Activated naive CD4-positive, alpha-beta T cell treated with anti-CD3 and anti-CD28 coated beads for 36 hours (primary cell): Measurements from ENCODE around the gene FLOT1. TPM values are rescaled to one million over a fixed set of nuclear protein-coding genes. Genes with fewer than 3 reads are reported as not detected.

Source experiments
- CTCF ChIA-PET: fragments of 350-600 bp; sonication (Branson Sonifier 250); formaldehyde crosslinking; loops from one replicate; lab custom pipeline; 2021; ENCODE audit warnings: antibody characterized with exemption; lab: Charles Lee
- DNase-seq: peaks from one replicate; pipeline ENCODE4 v3.0.0-alpha.2; 2020
- H3K27ac Mint-ChIP-seq: one replicate; pipeline ENCODE4 v1.8.0; 2021; ENCODE audit warnings: mild to moderate bottlenecking, mixed read lengths
- H3K27me3 Mint-ChIP-seq: one replicate; pipeline ENCODE4 v1.8.0; 2021; ENCODE audit warnings: low read depth, mixed read lengths
- H3K36me3 Mint-ChIP-seq: one replicate; pipeline ENCODE4 v1.8.0; 2021; ENCODE audit warnings: low read depth, mixed read lengths
- H3K4me1 Mint-ChIP-seq: one replicate; pipeline ENCODE4 v1.8.0; 2021; ENCODE audit warnings: low read depth, mixed read lengths
- H3K4me3 Mint-ChIP-seq: one replicate; pipeline ENCODE4 v1.8.0; 2021; ENCODE audit warnings: mild to moderate bottlenecking, moderate library complexity, mixed read lengths
- H3K9me3 Mint-ChIP-seq: one replicate; pipeline ENCODE4 v1.8.0; 2021; ENCODE audit warnings: mixed read lengths
- intact Hi-C: fragments of 100-400 bp; cut with micrococcal nuclease; formaldehyde crosslinking; loops from one replicate; pipeline ENCODE4 v1.15.1; 2023
- total RNA-seq, 2 experiments: library from RNA; stranded (reverse); gene quantifications; one replicate each; pipeline ENCODE4 v1.2.3, GENCODE V29; 2021

The FLOT1 gene
- total RNA-seq, 2 experiments from 2014 or later, result 162 to 173 TPM

- DNase-seq, result peak; percentile 90
These were observed 56.2 kb downstream of the FLOT1 start, which contains the start of gene PPP1R18 for GRCh38 chr6:30686009-30686907. Gene PPP1R18, minus strand, starts transcription at chr6:30686645. Its CDS starts 627 bp downstream, at chr6:30686018.

GRCh38 chr6:30685157-30686008 lies 57.1 kb downstream of the FLOT1 start:
- H3K27me3 Mint-ChIP-seq, result no peaks in the 10 kb centered on the region
- H3K4me3 Mint-ChIP-seq, result peak overlapping the region; percentile 96
- H3K27ac Mint-ChIP-seq, result peak overlapping the region; percentile 100
- H3K4me1 Mint-ChIP-seq, result peaks cover 36% of the 10 kb centered on the region
- intact Hi-C loops, result loop anchor here (1.0 to 5.0 kb wide), 3 partner anchors 39 to 358 kb away; partner anchors contain the start of genes C6orf136 and TRIM39
- H3K9me3 Mint-ChIP-seq, result no peaks in the 10 kb centered on the region
- CTCF ChIA-PET, result interaction anchor here (0.8 to 1.8 kb wide), 5 partner anchors 10 to 141 kb away, joined by 3 to 7 read pairs (median 5); no protein-coding TSS in a partner anchor
- DNase-seq, result peak; percentile 60
- peaks cover 60% of the 10 kb centered on the region for H3K36me3 Mint-ChIP-seq

More at GRCh38 chr6:30686009-30686907, 56.2 kb downstream of the FLOT1 start, which contains the start of gene PPP1R18:
- CTCF ChIA-PET, result interaction anchor here (1.1 to 1.8 kb wide), 3 partner anchors 37 to 142 kb away, joined by 3 to 7 read pairs (median 5); no protein-coding TSS in a partner anchor
- Mint-ChIP-seq H3K27ac (peak within 1 kb of the TSS; percentile 100), H3K9me3 (no peaks in the 10 kb centered on the region), H3K4me3 (peak within 1 kb of the TSS; percentile 96), H3K36me3 (peaks cover 53% of the 10 kb centered on the region), H3K27me3 (no peaks in the 10 kb centered on the region), H3K4me1 (peaks cover 34% of the 10 kb centered on the region)
- intact Hi-C loops, result loop anchor here (1.0 to 5.0 kb wide), 2 partner anchors 71 to 359 kb away; partner anchors contain the start of gene TRIM39

DNA sequence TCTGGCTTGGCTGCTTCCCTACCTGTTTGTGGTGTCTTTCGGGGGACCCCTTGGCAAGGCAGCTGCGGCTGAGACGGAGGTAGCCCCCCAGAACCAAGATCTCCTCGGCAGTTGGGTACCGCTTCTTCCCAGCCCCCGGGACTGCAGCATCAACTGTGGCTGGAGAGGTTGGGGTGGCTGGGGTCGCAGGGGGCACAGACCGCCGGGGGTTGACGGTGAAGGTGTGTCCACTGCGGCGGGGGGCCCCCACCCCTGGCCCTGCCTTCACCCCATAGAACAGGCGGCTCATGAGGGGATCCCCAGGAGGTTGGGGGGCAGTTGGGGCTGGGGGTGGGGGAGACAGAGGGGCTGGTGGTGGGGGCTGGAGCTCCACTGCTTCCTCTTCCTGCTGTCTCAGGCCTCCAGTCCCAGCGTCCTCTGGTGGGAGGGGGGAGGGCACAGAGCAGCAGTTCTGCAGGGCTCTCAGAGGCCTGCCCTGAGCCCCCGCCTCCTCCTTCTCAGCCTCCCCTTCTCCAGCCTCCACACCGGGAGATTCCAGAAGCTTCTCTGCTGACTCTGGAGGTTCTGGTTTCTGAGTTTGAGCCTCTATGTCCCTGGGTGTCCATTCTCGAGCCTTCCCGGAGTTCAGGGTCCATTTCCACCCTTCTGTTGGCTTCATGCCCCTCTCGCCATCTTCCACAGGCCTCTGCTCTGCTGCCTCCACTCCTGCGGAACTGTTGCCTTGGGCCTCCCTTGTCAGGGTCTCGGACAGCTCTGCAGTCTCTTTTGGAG lies 57.9 kb downstream of the FLOT1 start:
- Mint-ChIP-seq H3K36me3 (peaks cover 66% of the 10 kb centered on the region), H3K4me1 (peaks cover 34% of the 10 kb centered on the region), H3K4me3 (peak overlapping the region; percentile 96), H3K27me3 (no peaks in the 10 kb centered on the region), H3K27ac (peak overlapping the region; percentile 100), H3K9me3 (no peaks in the 10 kb centered on the region)
- intact Hi-C loops, result loop anchor here (2.0 to 5.0 kb wide), 2 partner anchors 38 to 357 kb away; partner anchors contain the start of genes C6orf136 and TRIM39
- CTCF ChIA-PET, result interaction anchor here (0.8 to 1.8 kb wide), 5 partner anchors 11 to 140 kb away, joined by 3 to 7 read pairs (median 5); no protein-coding TSS in a partner anchor
- peak; percentile 82 for DNase-seq

DNA sequence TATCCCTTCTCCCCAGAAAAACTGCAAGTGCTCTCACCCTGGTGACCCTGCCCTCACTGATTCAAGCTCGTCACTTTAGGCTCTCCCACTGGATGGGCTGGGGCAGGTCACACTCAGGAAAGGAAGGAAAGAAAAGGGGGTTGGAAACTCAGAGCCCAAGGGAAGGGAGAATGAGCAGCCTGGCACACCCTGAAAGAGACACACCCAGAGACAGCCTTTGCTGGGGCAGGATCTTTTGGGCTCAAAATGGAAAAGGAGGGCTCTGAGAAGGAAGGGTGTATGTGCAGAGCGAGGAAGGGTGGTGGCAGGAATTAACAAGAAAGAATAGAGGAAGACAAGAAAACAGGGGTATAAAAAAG lies 58.5 kb downstream of the FLOT1 start:
- no peaks in the 10 kb centered on the region for H3K27me3 Mint-ChIP-seq
- H3K4me1 Mint-ChIP-seq, result peaks cover 30% of the 10 kb centered on the region
- no peak for DNase-seq
- intact Hi-C loops, result loop anchor here (2.0 kb wide), 2 partner anchors 37 to 145 kb away; partner anchors contain the start of gene C6orf136
- peaks cover 71% of the 10 kb centered on the region for H3K36me3 Mint-ChIP-seq
- no peaks in the 10 kb centered on the region for H3K9me3 Mint-ChIP-seq
- CTCF ChIA-PET, result interaction anchor here (1.8 to 13.4 kb wide), 2 partner anchors 39 to 46 kb away, joined by 7 to 346 read pairs; partner anchors contain the start of gene TUBB
- H3K4me3 Mint-ChIP-seq, result peak overlapping the region; percentile 96
- peak overlapping the region; percentile 100 for H3K27ac Mint-ChIP-seq

DNA sequence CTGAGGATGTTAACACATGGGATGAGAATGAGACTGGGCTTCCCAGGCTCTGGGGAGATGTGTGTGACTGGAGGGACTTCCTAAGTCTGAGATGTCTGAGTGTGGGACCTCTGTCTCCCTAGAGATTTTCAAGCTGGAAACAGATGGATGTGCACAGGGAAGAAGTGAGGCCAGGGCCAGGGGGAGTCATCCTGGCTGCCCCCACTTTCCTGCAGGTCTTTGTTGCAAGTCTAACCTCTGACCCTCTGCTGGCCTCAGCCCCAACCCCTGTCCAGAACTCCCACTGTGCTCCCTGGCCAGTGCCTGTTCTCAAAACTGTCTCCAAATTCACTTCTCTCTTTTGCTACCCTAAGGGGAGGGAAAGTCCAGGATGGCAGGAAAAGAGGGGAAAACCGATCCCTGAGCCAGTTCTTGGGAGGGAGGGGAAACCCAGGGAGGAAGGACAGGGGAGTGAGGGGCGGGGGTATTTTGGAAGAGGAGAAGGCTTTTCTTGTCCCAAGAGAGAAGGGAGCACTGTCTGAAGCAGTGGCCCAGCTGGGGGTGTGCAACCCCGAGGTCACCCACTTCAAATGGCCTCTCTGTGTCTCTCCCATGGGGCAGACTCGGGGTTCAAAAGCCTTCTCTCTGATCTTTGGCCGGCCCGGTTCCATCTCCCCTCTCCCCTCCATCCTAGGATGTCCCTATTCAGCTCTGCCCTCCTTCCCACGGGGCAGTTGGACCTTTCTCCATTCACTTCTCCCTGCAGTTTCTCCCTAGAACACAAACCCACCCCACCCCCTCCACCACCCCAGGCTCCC lies 59.1 kb downstream of the FLOT1 start:
- H3K27ac Mint-ChIP-seq, result peak overlapping the region; percentile 100
- H3K27me3 Mint-ChIP-seq, result no peaks in the 10 kb centered on the region
- H3K4me1 Mint-ChIP-seq, result peaks cover 27% of the 10 kb centered on the region
- CTCF ChIA-PET, result interaction anchor here (13.4 kb wide), 1 partner anchor 46 kb away, joined by 346 read pairs; the partner anchor contains the start of gene TUBB
- peak; percentile 23 for DNase-seq
- intact Hi-C loops, result loop anchor here (2.0 kb wide), 1 partner anchor 145 kb away; no protein-coding TSS in a partner anchor
- H3K9me3 Mint-ChIP-seq, result no peaks in the 10 kb centered on the region
- H3K4me3 Mint-ChIP-seq, result peak overlapping the region; percentile 96
- H3K36me3 Mint-ChIP-seq, result peaks cover 74% of the 10 kb centered on the region

GRCh38 chr6:30682143-30683117 lies 60.1 kb downstream of the FLOT1 start:
- Mint-ChIP-seq H3K9me3 (no peaks in the 10 kb centered on the region), H3K36me3 (peaks cover 74% of the 10 kb centered on the region), H3K4me1 (peaks cover 18% of the 10 kb centered on the region), H3K27me3 (no peaks in the 10 kb centered on the region), H3K27ac (peak overlapping the region; percentile 100), H3K4me3 (peak overlapping the region; percentile 96)
- CTCF ChIA-PET, result interaction anchor here (0.6 to 13.4 kb wide), 9 partner anchors 10 to 199 kb away, joined by 3 to 346 read pairs (median 3); partner anchors contain the start of genes DHX16, MDC1 and TUBB
- intact Hi-C loops, result loop anchor here (1.0 to 2.0 kb wide), 6 partner anchors 35 to 192 kb away; partner anchors contain the start of genes GNL1, MDC1, MRPS18B and PPP1R10
- DNase-seq, result peak; percentile 94

DNA sequence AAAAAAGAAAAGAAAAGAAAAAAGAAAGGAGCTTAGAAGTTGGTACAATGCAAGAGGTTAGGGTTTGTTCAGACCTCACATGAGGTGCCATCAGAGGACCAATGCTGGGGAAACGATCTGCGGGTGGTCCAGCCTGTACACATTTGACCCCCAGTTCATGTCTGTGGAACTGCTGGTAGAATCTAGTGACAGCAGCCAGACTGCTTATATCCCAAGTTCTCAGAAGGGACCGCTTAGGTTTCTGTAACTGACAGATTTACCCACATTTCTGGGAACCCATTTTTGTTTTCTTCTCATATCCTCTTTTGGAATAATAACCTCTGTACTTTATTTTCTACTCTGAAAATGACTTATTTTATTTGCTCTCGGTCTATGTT lies 60.7 kb downstream of the FLOT1 start:
- Mint-ChIP-seq H3K4me3 (peak overlapping the region; percentile 96), H3K4me1 (peaks cover 18% of the 10 kb centered on the region), H3K27ac (peak overlapping the region; percentile 100), H3K9me3 (no peaks in the 10 kb centered on the region), H3K27me3 (no peaks in the 10 kb centered on the region), H3K36me3 (peaks cover 81% of the 10 kb centered on the region)
- intact Hi-C loops, result loop anchor here (1.0 to 2.0 kb wide), 7 partner anchors 36 to 405 kb away; partner anchors contain the start of genes GNL1, MDC1, MRPS18B and PPP1R10
- CTCF ChIA-PET, result interaction anchor here (0.6 to 13.4 kb wide), 10 partner anchors 9 to 198 kb away, joined by 3 to 346 read pairs (median 4); partner anchors contain the start of genes DHX16, MDC1, NRM and TUBB
- DNase-seq, result no peak

DNA sequence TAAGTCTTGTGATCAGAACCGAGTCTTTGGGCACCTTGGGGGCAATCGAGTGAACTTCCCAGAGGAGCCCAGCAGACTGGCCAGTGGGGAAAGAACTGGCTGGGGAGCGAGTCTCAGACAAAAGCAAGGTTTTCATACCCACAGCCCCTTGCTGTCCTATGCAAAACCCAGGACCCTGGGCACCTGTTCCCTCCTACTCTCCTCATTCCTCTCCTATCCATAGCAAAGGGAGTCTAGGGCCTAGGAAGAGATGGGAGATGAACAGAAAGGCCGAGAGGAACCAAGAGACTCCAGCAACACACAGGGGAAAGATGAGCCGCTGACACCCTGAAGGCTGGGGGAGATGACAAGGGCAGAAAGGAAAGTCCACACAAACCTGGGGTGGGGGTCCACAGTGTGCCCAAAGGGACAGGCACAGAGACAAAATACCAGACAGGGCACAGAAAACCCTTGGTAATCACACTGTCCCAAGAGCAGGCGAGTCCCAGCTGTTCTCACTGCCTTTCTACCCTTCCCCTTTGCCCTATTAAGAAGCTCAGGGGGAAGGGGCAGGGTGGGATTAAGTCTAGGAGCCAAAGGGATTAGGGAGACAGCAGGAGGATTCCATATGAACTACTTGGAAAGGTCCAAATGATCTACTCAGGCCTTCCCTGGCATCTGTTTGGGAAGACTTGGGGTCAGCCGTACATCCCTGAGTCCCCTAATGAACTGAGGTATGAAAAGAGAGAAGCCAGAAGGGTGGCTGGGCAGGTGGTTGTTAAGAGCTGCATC lies 62.5 kb downstream of the FLOT1 start:
- Mint-ChIP-seq H3K4me1 (peaks cover 21% of the 10 kb centered on the region), H3K27me3 (no peaks in the 10 kb centered on the region), H3K27ac (peak overlapping the region; percentile 100), H3K36me3 (peaks cover 78% of the 10 kb centered on the region), H3K4me3 (peak overlapping the region; percentile 96), H3K9me3 (no peaks in the 10 kb centered on the region)
- CTCF ChIA-PET, result interaction anchor here (0.6 to 13.4 kb wide), 15 partner anchors 8 to 918 kb away, joined by 3 to 346 read pairs (median 6); partner anchors contain the start of genes DHX16, NRM and TUBB
- intact Hi-C loops, result loop anchor here (1.0 to 2.0 kb wide), 4 partner anchors 51 to 407 kb away; partner anchors contain the start of gene VARS2
- DNase-seq, result peak; percentile 13
